GM19239 (cell line): Measurements from ENCODE around the gene MSRB1.
"Not testable (repeated sequence)": the region's sequence is repeated elsewhere in the genome, so short reads cannot be mapped to it uniquely, and the experiment has no call there.

ENCODE experiments used
- DNase-seq: peaks from one replicate; pipeline ENCODE4 v3.0.0; 2011; ENCODE audit warnings: low spot score; ENCODE audit not compliant: insufficient read length
- FAIRE-seq: peaks from 2 replicates; lab custom pipeline; 2011; peaks lifted over from hg19 to GRCh38; lab: Jason Lieb, UNC

The MSRB1 gene

GRCh38 chr16:1941162-1942046 is 1.6 kb downstream of the MSRB1 start:
- DNase-seq (no peak), FAIRE-seq (no peak)

- no peak for FAIRE-seq
- DNase-seq = no peak
Observed at GRCh38 chr16:1940273-1941161, 2.5 kb downstream of the MSRB1 start.

- FAIRE-seq, DNase-seq: not testable (repeated sequence)
Observed at GRCh38 chr16:1939833-1940232, 3.2 kb downstream of the MSRB1 start.

GRCh38 chr16:1938910-1939309 is 4.1 kb downstream of the MSRB1 start:
- FAIRE-seq = no peak

GRCh38 chr16:1938316-1938715 is 4.7 kb downstream of the MSRB1 start:
- DNase-seq = no peak
- FAIRE-seq = no peak

More at GRCh38 chr16:1938910-1939309, 4.1 kb downstream of the MSRB1 start:
- DNase-seq = no peak

- no peak for FAIRE-seq
- no peak for DNase-seq
Observed at GRCh38 chr16:1936945-1937479, 6.0 kb downstream of the MSRB1 start.

- no peak for FAIRE-seq
- DNase-seq = no peak
Observed at GRCh38 chr16:1933097-1933661, 9.8 kb downstream of the MSRB1 start.

GRCh38 chr16:1932050-1933028 is 10.7 kb downstream of the MSRB1 start:
- no peak for FAIRE-seq

GRCh38 chr16:1930338-1930720 is 12.7 kb downstream of the MSRB1 start:
- no peak for FAIRE-seq
- no peak for DNase-seq

More at GRCh38 chr16:1932050-1933028, 10.7 kb downstream of the MSRB1 start:
- no peak for DNase-seq

- DNase-seq (peak; percentile 99), FAIRE-seq (peak; percentile 56)
Observed at GRCh38 chr16:1929578-1930337, 13.2 kb downstream of the MSRB1 start.

- FAIRE-seq (no peak), DNase-seq (no peak)
Observed at GRCh38 chr16:1929105-1929504, 13.9 kb downstream of the MSRB1 start.

- DNase-seq = no peak
- no peak for FAIRE-seq
Observed at GRCh38 chr16:1926271-1926670, 16.7 kb downstream of the MSRB1 start.

- FAIRE-seq (no peak), DNase-seq (no peak)
Observed at GRCh38 chr16:1924095-1924494, 18.9 kb downstream of the MSRB1 start.

- DNase-seq = no peak
- no peak for FAIRE-seq
Observed at GRCh38 chr16:1923299-1924034, 19.5 kb downstream of the MSRB1 start.

- FAIRE-seq = no peak
- no peak for DNase-seq
Observed at GRCh38 chr16:1922357-1922756, 20.6 kb downstream of the MSRB1 start.

GRCh38 chr16:1920727-1921171 is 22.2 kb downstream of the MSRB1 start:
- no peak for DNase-seq
- no peak for FAIRE-seq

- not testable (repeated sequence) for DNase-seq, FAIRE-seq
Observed at GRCh38 chr16:1920122-1920521, 22.9 kb downstream of the MSRB1 start.
